Fibroblast of lung (primary cell): ENCODE measurements around the gene VGLL4. TPM values are rescaled to one million over a fixed set of nuclear protein-coding genes. Genes with fewer than 3 reads are reported as not detected.

Experiments used
- DNase-seq, 2 donors: peaks; one replicate each; pipeline versions ENCODE4 v3.0.0 to v3.0.0-alpha.2; 2010; ENCODE audit warnings: low read depth in 2 of 2
- H2AFZ ChIP-seq: 2 replicates; pipeline ENCODE4 v1.5.1; 2012; ENCODE audit warnings: low read length, control low read depth, inconsistent platforms
- H3K27ac ChIP-seq: 2 replicates; pipeline ENCODE4 v1.5.1; 2011; ENCODE audit warnings: low read length, control low read depth; ENCODE audit not compliant: insufficient read depth
- H3K27me3 ChIP-seq: 2 replicates; pipeline ENCODE4 v1.5.1; 2011; ENCODE audit warnings: mild to moderate bottlenecking, low read length; ENCODE audit not compliant: control insufficient read depth, insufficient read depth
- H3K36me3 ChIP-seq: 2 replicates; pipeline ENCODE4 v1.5.1; 2011; ENCODE audit warnings: low read length; ENCODE audit not compliant: control insufficient read depth, insufficient read depth
- H3K4me1 ChIP-seq: 2 replicates; pipeline ENCODE4 v1.5.1; 2011; ENCODE audit warnings: low read length; ENCODE audit not compliant: control insufficient read depth, insufficient read depth; ENCODE audit errors: extremely low read depth
- H3K4me2 ChIP-seq: 2 replicates; pipeline ENCODE4 v1.5.1; 2011; ENCODE audit warnings: low read length, control low read depth; ENCODE audit not compliant: insufficient read depth; ENCODE audit errors: extremely low read depth
- H3K4me3 ChIP-seq, 4 experiments: fragments of 200-600 bp in 1 of 4; sonication (generic) in 1 of 4; replicated peaks in 1 of 4; 2 replicates each; pipeline ENCODE4 v1.5.1; 2011 to 2016; ENCODE audit warnings: low read length in 4 of 4, low read depth in 3 of 4, mild to moderate bottlenecking in 3 of 4, control low read depth in 2 of 4, inconsistent platforms in 1 of 4, mixed read lengths in 1 of 4; ENCODE audit not compliant: insufficient read depth in 1 of 4; ENCODE audit errors: control extremely low read depth in 1 of 4
- H3K79me2 ChIP-seq: 2 replicates; pipeline ENCODE4 v1.5.1; 2012; ENCODE audit warnings: mild to moderate bottlenecking, low read length, inconsistent platforms; ENCODE audit not compliant: control insufficient read depth, insufficient read depth
- H3K9ac ChIP-seq: 2 replicates; pipeline ENCODE4 v1.5.1; 2011; ENCODE audit warnings: mild to moderate bottlenecking, low read length, control low read depth; ENCODE audit not compliant: insufficient read depth
- H3K9me3 ChIP-seq: 2 replicates; pipeline ENCODE4 v1.5.1; 2012; ENCODE audit warnings: low read depth, low read length; ENCODE audit not compliant: control insufficient read depth, insufficient read depth
- H4K20me1 ChIP-seq: 2 replicates; pipeline ENCODE4 v1.5.1; 2011; ENCODE audit warnings: low read length; ENCODE audit not compliant: control insufficient read depth, insufficient read depth; ENCODE audit errors: extremely low read depth
- EZH2 ChIP-seq: IDR thresholded peaks from 2 replicates; pipeline ENCODE4 v1.5.1; 2012; ENCODE audit warnings: low read length, control low read depth, mild to moderate bottlenecking; ENCODE audit errors: missing control alignments
- polyA plus RNA-seq, 2 donors: library from polyadenylated mRNA; depleted of rRNA in 1 of 2; stranded (reverse) in 1 of 2; unstranded in 1 of 2; fragments of >200 nt; gene quantifications; 2 replicates each; pipeline ENCODE4 v1.2.1, GENCODE V29; 2011 to 2012; ENCODE audit warnings: missing spikeins in 1 of 2
- total RNA-seq: library from RNA; depleted of rRNA; stranded (reverse); fragments of >200 nt; gene quantifications from 2 replicates; pipeline ENCODE4 v1.2.1, GENCODE V29; 2014
- TF ChIP-seq, protein P1 (sequence below), 2 donors: IDR thresholded peaks in 1 of 2; conservative IDR thresholded peaks in 1 of 2; 1 replicate in 1 of 2; 2 replicates in 1 of 2; pipeline ENCODE4 v1.5.1; 2011 to 2012; ENCODE audit warnings: low read length in 2 of 2, control low read depth in 1 of 2, inconsistent platforms in 1 of 2, low read depth in 1 of 2, mild to moderate bottlenecking in 1 of 2

VGLL4 gene
- total and polyA plus RNA-seq, 2 donors (not counting 1 experiment from before 2014, with no cell fraction given): 18.4 to 34.7 TPM

DNA sequence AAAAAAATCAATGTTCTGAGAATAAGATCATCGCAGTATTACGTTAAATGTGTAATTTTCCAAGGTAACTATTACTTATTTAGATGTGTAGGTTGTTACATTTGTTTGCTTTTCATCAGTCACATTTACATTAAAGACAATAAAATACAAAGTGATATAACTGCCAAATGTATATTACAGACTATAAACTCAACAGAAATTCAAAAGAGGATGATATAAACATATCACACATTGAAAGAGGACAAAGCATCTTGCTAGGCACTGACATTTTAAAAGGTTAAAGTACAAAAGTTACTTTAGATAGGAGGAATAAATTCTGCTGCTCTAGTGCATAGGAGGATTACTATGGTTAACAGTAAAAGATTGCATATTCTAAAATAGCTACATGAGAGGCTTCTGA lies 16.1 kb downstream of the VGLL4 start:
- Histone ChIP-seq H3K27me3 (no peaks in the 10 kb centered on the region), H3K4me1 (no peaks in the 10 kb centered on the region), H2AFZ (no peak overlapping the region), H3K27ac (no peak overlapping the region), H3K9ac (no peak overlapping the region), H3K36me3 (no peaks in the 10 kb centered on the region), H3K9me3 (no peaks in the 10 kb centered on the region), H3K4me2 (no peak overlapping the region), H4K20me1 (no peaks in the 10 kb centered on the region), H3K4me3 (no peak overlapping the region), H3K79me2 (peaks cover 87% of the 10 kb centered on the region)
- TF ChIP-seq, protein P1, sequence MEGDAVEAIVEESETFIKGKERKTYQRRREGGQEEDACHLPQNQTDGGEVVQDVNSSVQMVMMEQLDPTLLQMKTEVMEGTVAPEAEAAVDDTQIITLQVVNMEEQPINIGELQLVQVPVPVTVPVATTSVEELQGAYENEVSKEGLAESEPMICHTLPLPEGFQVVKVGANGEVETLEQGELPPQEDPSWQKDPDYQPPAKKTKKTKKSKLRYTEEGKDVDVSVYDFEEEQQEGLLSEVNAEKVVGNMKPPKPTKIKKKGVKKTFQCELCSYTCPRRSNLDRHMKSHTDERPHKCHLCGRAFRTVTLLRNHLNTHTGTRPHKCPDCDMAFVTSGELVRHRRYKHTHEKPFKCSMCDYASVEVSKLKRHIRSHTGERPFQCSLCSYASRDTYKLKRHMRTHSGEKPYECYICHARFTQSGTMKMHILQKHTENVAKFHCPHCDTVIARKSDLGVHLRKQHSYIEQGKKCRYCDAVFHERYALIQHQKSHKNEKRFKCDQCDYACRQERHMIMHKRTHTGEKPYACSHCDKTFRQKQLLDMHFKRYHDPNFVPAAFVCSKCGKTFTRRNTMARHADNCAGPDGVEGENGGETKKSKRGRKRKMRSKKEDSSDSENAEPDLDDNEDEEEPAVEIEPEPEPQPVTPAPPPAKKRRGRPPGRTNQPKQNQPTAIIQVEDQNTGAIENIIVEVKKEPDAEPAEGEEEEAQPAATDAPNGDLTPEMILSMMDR (conservative IDR thresholded peaks at IDR 0.05 in 1 of 2, IDR thresholded peaks at IDR 0.05 in 1 of 2; ENCODE audit: low read depth in 1 of 2, low read length in 2 of 2): no peak
- no peak for TF ChIP-seq EZH2
- DNase-seq: no peak

DNA sequence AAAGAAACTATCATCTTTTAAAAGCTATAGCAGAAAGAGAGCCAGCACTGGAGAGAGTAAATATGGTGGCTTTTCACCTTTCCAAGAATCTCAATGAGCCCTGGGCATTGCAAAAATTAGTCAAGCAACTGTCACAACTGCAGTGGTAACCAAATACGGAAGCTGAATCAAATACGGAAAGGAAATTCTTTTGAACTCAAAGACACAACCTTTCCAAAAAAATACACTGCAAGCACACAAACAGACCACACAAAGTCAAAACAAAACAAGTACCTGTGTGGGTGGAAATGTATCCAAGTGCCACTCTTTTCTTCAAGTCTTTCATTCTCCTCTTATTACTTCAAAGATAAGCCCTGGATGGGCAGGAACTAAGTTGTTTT lies 17.6 kb downstream of the VGLL4 start:
- Histone ChIP-seq H3K4me2 (no peak overlapping the region), H4K20me1 (no peaks in the 10 kb centered on the region), H3K9me3 (no peaks in the 10 kb centered on the region), H3K79me2 (peaks cover 89% of the 10 kb centered on the region), H3K27ac (no peak overlapping the region), H3K4me1 (no peaks in the 10 kb centered on the region), H3K4me3 (no peak overlapping the region), H2AFZ (no peak overlapping the region), H3K27me3 (no peaks in the 10 kb centered on the region), H3K9ac (no peak overlapping the region), H3K36me3 (no peaks in the 10 kb centered on the region)
- DNase-seq: no peak
- TF ChIP-seq EZH2: no peak
- TF ChIP-seq, protein P1 (conservative IDR thresholded peaks at IDR 0.05 in 1 of 2, IDR thresholded peaks at IDR 0.05 in 1 of 2; ENCODE audit: low read depth in 1 of 2, low read length in 2 of 2): no peak

DNA sequence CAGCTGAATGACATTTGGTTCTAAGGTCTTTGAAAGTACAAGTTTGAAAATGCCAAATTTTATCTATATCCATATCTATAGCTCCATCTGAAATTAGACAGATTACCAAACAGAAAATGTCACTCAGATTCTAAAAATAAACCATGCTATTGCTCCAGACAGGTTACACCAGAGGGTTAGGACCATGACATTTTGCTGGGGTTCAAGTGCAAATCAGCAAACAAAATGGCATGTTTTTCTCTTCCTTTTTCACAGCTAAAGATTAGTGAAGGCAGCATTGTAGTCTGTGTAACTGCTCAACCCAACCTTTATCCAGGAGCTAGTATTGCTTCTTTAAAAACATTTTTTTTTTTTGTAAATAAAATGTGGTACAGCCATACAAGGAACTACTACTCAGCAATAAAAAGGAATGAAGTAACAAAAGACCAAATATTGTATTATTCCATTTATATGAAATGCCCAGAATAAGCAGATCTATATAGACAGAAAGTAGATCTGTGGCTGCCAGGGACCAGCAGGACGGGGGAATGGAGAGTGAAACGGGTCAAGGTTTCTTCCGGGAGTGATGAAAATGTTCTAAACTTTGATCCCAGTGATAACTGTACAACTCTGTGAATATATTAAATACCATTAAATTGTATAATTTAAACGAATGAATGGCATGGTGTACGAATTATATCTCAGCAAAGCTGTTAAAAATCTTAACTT lies 18.2 kb downstream of the VGLL4 start:
- no peak overlapping the region for H3K4me3 ChIP-seq
- DNase-seq: no peak
- H3K9me3 ChIP-seq: no peaks in the 10 kb centered on the region
- TF ChIP-seq, protein P1 (conservative IDR thresholded peaks at IDR 0.05 in 1 of 2, IDR thresholded peaks at IDR 0.05 in 1 of 2; ENCODE audit: low read depth in 1 of 2, low read length in 2 of 2): no peak
- no peak for TF ChIP-seq EZH2
- no peak overlapping the region for H2AFZ ChIP-seq
- no peaks in the 10 kb centered on the region for H3K27me3 ChIP-seq
- H3K4me2 ChIP-seq: no peak overlapping the region
- H4K20me1 ChIP-seq: no peaks in the 10 kb centered on the region
- no peaks in the 10 kb centered on the region for H3K36me3 ChIP-seq
- no peak overlapping the region for H3K9ac ChIP-seq
- H3K4me1 ChIP-seq: no peaks in the 10 kb centered on the region
- peaks cover 91% of the 10 kb centered on the region for H3K79me2 ChIP-seq
- no peak overlapping the region for H3K27ac ChIP-seq
